HG03354 (cell line): ENCODE results near the gene SASH1.

ENCODE experiments used
- ATAC-seq: cut with Tn5 transposase; IDR thresholded peaks from one replicate; pipeline ENCODE4 v1.9.1; 2021; ENCODE audit warnings: mild to moderate bottlenecking; ENCODE audit not compliant: unreplicated experiment, poor library complexity, severe bottlenecking

Gene SASH1

DNA sequence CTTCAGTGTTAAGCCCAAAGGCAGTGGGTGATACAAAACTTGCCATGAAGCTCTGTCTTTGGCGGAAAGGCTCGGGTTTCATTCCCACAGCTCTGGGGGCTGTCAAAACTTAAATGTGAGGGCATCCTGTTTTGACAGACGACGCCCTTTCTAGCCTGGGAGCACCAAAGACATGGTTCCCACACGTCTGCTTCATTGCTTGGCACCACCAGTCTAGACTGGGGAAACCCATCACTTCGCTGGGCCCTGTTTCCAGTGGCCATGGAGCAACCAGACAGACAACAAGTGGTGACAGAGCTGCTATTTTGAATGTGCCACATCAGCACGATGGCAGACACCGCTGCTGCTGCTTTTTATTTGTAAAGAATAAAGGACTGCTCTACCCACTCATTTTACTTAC, 127.5 kb downstream of the SASH1 start:
- no peak for ATAC-seq

DNA sequence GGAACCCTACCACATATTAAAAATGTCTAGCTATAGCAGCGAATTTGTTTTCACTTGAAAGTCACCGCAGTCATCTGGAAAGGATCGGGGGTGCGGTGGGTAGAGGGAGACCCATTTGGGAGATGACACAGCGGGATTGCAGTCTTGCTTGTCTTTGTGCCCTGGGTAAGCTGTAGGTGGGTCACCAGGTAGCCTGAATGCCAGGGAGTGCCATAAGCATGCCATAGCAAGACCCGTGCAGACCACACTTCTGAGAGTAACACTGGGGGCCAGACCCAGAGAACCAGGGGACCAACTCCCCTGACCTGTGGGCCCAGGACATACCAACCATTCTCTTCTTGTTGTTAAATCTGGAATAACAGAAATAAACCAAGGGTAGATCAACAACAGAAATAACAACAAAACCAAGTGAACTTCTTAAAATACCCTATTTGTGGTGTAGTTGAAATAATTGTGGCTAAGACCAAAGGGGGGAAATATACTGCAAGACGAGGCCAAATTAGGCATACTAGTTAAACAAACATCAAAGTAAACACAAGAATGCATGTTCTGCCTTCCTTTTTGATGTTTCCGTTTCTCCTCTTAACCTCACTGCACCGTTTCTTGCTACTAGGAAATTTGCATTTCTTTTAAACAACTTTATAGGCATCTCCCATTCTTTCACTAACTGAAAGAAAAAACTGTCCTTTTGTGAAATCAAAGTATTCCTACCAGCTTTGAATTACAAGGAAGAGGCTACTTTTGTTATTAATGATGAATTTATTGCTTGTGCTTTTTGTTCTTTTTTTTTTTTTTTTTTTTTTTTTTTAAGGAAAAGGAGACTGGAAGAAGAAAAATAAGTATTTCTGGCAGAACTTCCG, 128.2 kb downstream of the SASH1 start:
- no peak for ATAC-seq

DNA sequence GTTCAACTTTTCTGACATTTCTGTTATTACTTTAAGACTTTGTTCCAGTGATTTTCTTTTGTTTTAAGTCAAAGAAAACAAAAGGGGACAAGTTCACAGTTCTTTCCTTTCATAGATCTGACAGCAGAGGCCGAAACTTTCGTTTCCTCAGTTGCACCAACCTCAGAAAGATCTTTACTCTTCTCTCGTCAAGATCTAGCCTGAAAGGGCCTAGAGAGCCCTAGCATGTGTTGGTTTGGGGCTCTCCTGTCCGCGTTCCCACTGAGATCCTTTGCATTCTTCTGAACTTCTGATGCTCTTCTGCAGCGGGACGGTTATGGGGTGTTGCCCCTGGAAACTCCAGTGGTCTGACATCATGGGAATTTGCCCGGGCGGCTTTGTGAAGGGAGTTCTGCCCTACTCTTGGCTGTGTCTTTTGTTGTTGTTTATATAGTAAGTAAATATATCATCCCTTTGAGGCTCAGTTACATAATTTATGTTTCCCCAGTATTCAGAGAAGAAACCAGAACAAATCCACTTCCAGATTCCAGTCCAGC, 129.1 kb downstream of the SASH1 start:
- ATAC-seq, result no peak

GRCh38 chr6:148472171-148473105, 129.8 kb downstream of the SASH1 start:
- ATAC-seq, result no peak

- no peak for ATAC-seq
These were observed 136.9 kb downstream of the SASH1 start for GRCh38 chr6:148479497-148479896.

- no peak for ATAC-seq
These were observed 144.8 kb downstream of the SASH1 start for GRCh38 chr6:148487461-148487860.

DNA sequence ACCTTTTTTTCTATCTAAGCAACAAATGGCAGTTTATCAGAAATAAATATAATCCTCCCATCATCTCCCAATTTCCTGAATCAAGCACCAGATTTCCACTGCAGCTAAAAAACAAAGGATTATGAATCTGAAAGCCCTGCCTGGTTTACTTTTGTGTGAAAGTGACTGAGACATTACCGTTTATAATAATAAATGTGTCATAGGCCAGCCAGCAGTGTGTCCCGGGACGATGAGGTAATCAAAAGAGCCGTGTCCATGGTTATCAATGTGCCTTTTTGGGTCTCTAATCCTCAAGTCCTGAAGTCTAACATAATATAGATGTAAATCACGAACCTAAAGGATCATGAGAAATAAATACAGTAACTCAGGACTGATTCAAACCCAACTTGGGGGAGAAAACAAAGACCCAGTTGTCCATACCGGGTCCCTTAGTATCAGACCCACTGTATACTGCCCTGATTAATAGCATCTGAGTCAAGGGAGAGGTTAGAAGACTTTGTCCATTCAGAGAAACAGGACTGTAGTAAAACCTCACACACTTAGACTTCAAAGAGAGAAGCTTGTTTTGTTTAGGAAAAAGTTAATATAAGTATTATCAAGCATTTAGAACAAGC, 149.1 kb downstream of the SASH1 start:
- no peak for ATAC-seq

GRCh38 chr6:148492654-148493290, 150.1 kb downstream of the SASH1 start:
- no peak for ATAC-seq

DNA sequence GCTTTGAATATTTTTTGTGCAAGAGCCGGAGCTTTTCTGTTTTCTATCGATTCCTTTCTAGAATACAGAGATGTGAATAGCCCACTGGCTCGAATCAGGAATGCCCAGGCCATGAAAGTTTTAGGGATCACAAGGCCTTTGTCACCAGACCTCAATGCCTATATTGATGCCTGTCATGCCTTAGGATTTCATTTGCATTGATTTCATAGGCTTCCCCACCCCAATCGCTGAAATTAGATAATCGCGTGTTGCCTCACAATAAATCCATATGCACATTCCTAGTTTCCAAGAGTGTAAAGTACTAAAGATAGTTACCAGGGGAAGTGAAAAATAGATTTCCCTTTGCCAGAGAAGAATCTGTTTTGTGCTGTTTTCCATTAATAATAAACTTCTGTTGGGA, 150.8 kb downstream of the SASH1 start:
- ATAC-seq, result no peak

GRCh38 chr6:148494226-148494625, 151.6 kb downstream of the SASH1 start:
- ATAC-seq, result no peak

- no peak for ATAC-seq
These were observed 152.4 kb downstream of the SASH1 start for GRCh38 chr6:148495029-148495428.

- ATAC-seq, result no peak
These were observed 154.6 kb downstream of the SASH1 start for GRCh38 chr6:148497257-148497656.

DNA sequence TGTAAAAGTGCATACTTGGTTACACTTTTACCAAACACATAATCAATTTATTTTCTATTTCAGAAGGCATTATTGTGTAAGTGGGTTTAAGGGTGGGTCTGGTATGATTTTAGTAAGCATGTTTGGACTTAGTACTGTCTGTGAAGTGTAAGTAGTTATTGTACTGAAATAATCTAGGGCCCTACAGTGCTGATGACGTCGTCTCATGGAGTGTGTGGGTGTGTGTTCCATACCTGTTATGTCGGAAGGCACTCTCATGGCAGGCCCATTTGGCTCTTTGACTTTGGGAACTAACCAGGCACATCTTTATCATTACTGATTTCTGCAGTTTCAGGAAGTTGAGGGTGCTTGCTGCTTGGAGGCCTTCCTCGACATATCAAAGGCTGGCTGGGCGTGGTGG, 155.1 kb downstream of the SASH1 start:
- no peak for ATAC-seq

DNA sequence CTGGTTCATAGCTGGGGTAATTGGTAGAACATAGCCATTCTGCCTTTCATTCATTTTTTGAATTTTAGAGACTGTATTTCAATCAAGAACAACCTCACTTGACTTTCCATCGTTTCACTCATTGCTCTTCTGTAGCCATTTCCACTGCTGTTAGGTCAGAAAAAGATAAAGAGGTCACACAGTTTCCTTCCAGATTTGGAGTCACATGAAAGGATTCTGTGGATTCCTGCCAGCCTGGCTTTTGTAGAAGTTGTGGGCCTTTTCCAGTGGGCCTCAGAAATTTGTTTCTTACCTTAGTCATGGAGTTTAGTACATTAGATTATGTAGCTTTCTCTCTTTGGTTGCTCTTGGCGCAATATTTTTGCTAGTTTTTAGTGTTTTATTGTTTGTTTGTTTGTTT, 157.8 kb downstream of the SASH1 start:
- ATAC-seq, result no peak

DNA sequence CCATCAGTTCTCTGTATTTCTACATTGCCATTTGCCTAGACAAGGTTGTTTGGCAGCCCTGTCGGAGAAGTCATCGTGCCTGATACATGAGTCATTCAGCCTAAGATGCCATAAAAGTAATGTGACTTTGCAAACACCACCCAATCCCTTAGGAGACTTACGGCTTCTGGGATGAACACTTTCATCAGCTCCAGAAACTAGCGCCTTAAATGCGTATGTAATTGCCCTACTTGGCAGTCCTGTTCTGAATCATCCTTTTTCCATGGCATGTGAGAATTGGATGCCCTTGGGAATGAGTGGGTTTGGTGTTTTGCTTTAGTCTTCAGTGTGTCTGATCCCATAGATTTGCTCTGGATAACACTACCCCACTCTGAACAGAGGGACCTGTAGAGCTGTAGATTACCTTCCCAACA, 158.5 kb downstream of the SASH1 start:
- ATAC-seq, result no peak

DNA sequence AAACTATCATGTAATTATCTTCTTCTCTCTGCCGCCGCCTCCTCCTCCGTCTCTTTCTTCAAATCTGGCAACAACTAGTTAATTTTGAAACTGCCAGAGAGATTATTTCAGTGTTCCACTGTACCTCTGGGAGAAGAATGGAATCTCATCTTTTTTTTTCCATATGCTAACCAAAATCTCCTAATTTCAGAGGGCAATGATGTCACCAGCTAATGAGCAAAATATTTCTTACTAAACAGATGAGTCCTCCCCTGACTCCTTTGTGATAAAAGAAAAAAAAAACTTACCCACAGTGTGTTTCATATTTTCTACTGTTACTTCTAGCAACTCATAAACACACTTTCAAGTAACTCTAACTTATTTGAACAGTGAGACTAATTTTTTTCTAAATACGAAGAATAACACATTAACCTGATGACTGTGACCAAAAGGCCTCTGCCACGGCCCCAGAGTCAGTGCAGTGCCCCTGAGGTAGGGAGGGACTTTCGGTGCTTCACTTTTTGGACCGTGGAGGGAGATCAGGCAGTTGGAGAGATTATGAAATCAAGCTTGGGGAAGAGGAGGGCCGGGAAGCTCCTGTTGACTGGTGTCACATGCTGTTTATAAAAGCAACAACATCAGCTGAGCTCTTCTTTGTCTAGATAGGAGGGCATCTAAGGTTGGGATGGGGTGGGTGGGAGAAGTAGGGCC, 159.6 kb downstream of the SASH1 start:
- ATAC-seq, result no peak

DNA sequence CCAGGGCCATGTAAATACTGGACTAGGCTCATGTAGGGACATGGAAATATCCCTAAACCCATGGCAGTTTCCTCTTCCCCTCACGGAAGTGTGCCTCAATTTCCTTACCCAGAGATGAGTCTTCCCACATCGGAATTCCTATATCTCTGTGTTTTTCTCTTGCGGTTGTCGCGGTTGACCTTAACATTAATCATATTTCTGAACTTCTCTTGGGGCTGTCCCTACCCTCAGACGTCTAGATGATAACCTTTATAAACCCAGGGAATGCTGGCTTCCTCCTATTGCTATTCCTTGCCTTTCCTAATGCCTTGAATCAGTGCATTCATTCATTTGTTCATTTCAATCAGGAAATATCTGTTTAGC, 160.1 kb downstream of the SASH1 start:
- ATAC-seq, result no peak

- no peak for ATAC-seq
These were observed 161.1 kb downstream of the SASH1 start for GRCh38 chr6:148503703-148504102.

DNA sequence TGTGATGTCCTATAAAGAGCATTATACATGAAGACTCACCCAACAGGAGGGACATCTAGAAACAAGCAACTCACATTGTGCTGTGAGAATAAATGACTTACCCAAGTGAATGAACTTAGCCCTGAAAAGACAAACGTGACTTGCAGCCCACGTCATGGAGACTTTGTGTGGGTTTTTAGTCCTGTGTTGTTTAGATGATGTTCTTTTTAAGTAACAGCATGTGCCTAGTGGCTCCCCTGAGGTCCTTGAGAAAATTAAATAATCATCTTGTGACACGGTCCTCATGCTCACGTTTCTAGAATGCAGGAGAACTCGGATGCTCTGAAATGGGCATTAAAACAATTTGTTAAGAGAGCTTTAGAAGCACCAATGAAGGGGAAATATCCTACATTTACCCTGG, 165.1 kb downstream of the SASH1 start:
- ATAC-seq, result no peak
